Gastrocnemius medialis (tissue), 4 donors: Measurements from ENCODE around the gene ISOC2. TPM values are rescaled to one million over a fixed set of nuclear protein-coding genes. Genes with fewer than 3 reads are reported as not detected.
A peak's percentile ranks its signal among the peaks of the same experiment; 100 is the strongest.

Experiments used
- ATAC-seq, 2 donors: fragments of 150-250 bp; one replicate each; pipeline ENCODE4 v1.9.1; 2016
- DNase-seq, 2 donors: peaks; one replicate each; pipeline ENCODE4 v3.0.0-alpha.2; 2019
- H3K27ac ChIP-seq, 4 donors: fragments of 200-600 bp; sonication (generic); 1 replicate in 1 of 4; 2 replicates in 3 of 4; pipeline ENCODE4 v1.5.1; 2016 to 2018; ENCODE audit warnings: mild to moderate bottlenecking in 2 of 4, moderate library complexity in 1 of 4
- H3K27me3 ChIP-seq, 3 donors: fragments of 200-600 bp; sonication (generic) in 2 of 3; 1 replicate in 1 of 3; 2 replicates in 2 of 3; pipeline versions ENCODE4 v1.5.1 to v1.6.0; 2016 to 2019; ENCODE audit warnings: mild to moderate bottlenecking in 1 of 3, moderate library complexity in 1 of 3
- H3K36me3 ChIP-seq, 2 donors: fragments of 200-600 bp; sonication (generic) in 1 of 2; one replicate each; pipeline ENCODE4 v1.5.1; 2017 to 2018
- H3K4me1 ChIP-seq, 2 donors: fragments of 200-600 bp; sonication (generic) in 1 of 2; one replicate each; pipeline ENCODE4 v1.5.1; 2016 to 2017; ENCODE audit warnings: mild to moderate bottlenecking in 2 of 2
- H3K4me3 ChIP-seq, 4 donors: fragments of 200-600 bp; sonication (generic) in 3 of 4; 1 replicate in 1 of 4; 2 replicates in 3 of 4; pipeline ENCODE4 v1.5.1; 2016 to 2019; ENCODE audit warnings: mild to moderate bottlenecking in 2 of 4
- H3K9me3 ChIP-seq, 3 donors: fragments of 200-600 bp; sonication (generic) in 2 of 3; 1 replicate in 1 of 3; 2 replicates in 2 of 3; pipeline ENCODE4 v1.5.1; 2016 to 2019
- POLR2A ChIP-seq, 2 donors: fragments of 450-650 bp; IDR thresholded peaks; one replicate each; pipeline ENCODE4 v1.6.1; 2017; ENCODE audit warnings: antibody characterized with exemption in 2 of 2, mild to moderate bottlenecking in 2 of 2, moderate library complexity in 2 of 2
- in situ Hi-C, 4 donors: fragments of 200-750 bp; cut with MboI; loops; one replicate each; pipeline versions ENCODE4 v1.15.0 to v1.8.0; 2017; ENCODE audit warnings: low sequenced_read_pairs in 4 of 4
- intact Hi-C: fragments of 100-400 bp; cut with DNase I; formaldehyde crosslinking; loops from one replicate; pipeline ENCODE4 v1.15.1; 2023; ENCODE audit warnings: low total_unique reads
- total RNA-seq, 4 donors: library from RNA; depleted of rRNA; stranded (reverse); fragments of >200 nt; gene quantifications; one replicate each; pipeline versions ENCODE4 v1.1.0 to v1.2.3, GENCODE V29; 2016
- TF ChIP-seq, protein P1 (sequence below), 5 experiments: fragments of 450-650 bp in 3 of 5; fragments of 200-600 bp in 2 of 5; sonication (generic) in 2 of 5; IDR thresholded peaks in 4 of 5; conservative IDR thresholded peaks in 1 of 5; 1 replicate in 4 of 5; 2 replicates in 1 of 5; pipeline ENCODE4 v1.5.1; 2016 to 2019; ENCODE audit warnings: antibody characterized with exemption in 5 of 5, mild to moderate bottlenecking in 3 of 5, moderate library complexity in 3 of 5

ISOC2 gene
- total RNA-seq, 4 donors from 2014 or later: 59.7 to 101 (median 88.7) TPM

DNA sequence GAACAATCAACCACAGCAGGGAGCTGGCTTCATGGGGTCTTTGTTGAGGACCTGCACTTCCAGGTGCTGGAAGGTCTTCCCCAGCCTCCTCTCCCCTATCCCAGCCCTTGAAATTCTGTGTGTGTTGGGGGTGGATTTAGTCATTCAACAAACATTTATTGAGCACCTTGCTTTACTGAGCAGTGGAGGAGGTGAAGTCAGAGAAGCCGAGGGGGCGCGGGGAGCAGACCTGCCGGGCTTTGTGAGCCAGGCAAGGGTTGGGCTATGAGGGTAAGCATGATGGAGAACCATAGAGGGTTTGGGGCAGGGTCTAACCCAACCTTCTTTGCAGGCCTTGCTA is 6.6 kb upstream of the ISOC2 start:
- intact Hi-C loops: loop anchor here (5.0 kb wide), 1 partner anchor 164 kb away; no protein-coding TSS in a partner anchor
- Histone ChIP-seq H3K36me3 (no peaks in the 10 kb centered on the region), H3K4me1 (no peaks in the 10 kb centered on the region), H3K27me3 (peaks cover 0 to under 1% (median 0%) of the 10 kb centered on the region in 3 donors), H3K9me3 (no peaks in the 10 kb centered on the region), H3K27ac (no peak overlapping the region), H3K4me3 (no peak overlapping the region)
- TF ChIP-seq, protein P1, sequence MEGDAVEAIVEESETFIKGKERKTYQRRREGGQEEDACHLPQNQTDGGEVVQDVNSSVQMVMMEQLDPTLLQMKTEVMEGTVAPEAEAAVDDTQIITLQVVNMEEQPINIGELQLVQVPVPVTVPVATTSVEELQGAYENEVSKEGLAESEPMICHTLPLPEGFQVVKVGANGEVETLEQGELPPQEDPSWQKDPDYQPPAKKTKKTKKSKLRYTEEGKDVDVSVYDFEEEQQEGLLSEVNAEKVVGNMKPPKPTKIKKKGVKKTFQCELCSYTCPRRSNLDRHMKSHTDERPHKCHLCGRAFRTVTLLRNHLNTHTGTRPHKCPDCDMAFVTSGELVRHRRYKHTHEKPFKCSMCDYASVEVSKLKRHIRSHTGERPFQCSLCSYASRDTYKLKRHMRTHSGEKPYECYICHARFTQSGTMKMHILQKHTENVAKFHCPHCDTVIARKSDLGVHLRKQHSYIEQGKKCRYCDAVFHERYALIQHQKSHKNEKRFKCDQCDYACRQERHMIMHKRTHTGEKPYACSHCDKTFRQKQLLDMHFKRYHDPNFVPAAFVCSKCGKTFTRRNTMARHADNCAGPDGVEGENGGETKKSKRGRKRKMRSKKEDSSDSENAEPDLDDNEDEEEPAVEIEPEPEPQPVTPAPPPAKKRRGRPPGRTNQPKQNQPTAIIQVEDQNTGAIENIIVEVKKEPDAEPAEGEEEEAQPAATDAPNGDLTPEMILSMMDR (IDR thresholded peaks at IDR 0.05 in 4 of 5, conservative IDR thresholded peaks at IDR 0.05 in 1 of 5): no peak
- TF ChIP-seq POLR2A (IDR thresholded peaks at IDR 0.05): no peak
- DNase-seq: no peak
- in situ Hi-C loops: no loop called here
- peak in 1 of 2 donors; percentile 30 for ATAC-seq

DNA sequence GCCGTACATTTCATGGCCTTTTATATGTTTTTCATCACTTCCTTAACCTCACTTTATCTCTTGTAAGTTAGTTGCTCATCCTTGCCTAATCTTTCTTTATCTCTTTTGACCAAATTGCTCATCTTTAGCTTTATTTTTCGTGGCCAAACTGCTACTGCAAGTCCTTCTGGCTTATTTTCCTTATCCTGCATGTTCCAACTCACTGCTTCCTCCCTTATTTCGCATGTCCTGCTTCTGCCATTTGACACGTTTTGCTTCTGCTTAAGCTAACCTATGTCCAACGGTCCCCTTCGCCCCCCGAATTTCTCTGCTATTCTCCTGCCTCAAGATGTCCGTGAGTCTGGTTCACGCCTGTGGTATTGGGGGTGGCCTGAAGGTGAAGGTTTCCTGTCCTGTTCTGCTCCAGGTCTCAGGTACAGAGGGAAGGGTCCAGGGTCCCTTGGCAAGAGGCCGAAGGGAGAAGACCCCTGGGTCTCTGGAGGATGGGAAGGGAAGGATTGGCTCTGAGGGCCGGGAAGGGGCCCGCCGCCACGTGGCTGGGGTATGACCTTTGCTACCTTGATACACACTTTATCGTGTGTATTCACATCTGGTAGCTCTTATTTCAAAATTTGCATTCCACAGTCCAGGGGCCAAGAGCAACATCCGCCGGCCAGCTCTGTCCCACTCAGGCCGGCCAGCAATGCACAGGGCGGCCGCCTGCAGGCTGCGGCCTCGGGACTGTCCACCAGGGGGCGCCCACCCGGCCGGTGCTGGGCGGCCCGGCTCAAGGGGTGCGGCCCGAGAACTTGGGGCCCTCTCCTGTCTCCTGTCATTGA is 6.0 kb upstream of the ISOC2 start:
- Histone ChIP-seq H3K4me1 (peaks cover under 1 to 1% of the 10 kb centered on the region in 2 donors), H3K9me3 (no peaks in the 10 kb centered on the region), H3K36me3 (no peaks in the 10 kb centered on the region), H3K4me3 (no peak overlapping the region), H3K27ac (no peak overlapping the region), H3K27me3 (no peaks in the 10 kb centered on the region)
- intact Hi-C loops (loop anchor here (1.0 to 5.0 kb wide), 2 partner anchors 37 to 165 kb away; no protein-coding TSS in a partner anchor), in situ Hi-C loops (no loop called here)
- peak; percentile 50 to 79 for ATAC-seq
- TF ChIP-seq, protein P1 (IDR thresholded peaks at IDR 0.05 in 4 of 5, conservative IDR thresholded peaks at IDR 0.05 in 1 of 5): peak; percentile 79 to 98 (median 95)
- TF ChIP-seq POLR2A (IDR thresholded peaks at IDR 0.05): no peak
- DNase-seq: no peak

DNA sequence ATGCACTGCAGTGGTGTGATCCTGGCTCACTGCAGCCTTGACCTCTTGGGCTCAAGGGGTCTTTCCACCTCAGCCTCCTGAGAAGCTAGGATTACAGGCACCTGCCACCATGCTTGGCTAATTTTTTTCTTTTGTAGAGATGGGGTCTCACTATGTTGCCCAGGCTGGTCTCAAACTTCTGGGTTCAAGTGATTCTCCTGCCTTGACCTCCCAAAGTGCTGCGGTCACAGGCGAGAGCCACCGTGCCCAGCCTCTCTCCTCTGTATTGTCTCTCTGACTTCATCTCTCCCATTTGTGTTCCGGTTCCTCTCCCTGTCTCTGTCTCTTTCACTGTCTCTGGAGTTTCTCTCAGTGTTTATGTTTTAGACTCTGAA is 4.8 kb upstream of the ISOC2 start:
- ATAC-seq: no peak
- Histone ChIP-seq H3K27ac (no peak overlapping the region), H3K9me3 (no peaks in the 10 kb centered on the region), H3K36me3 (no peaks in the 10 kb centered on the region), H3K4me3 (no peak overlapping the region), H3K27me3 (no peaks in the 10 kb centered on the region), H3K4me1 (peaks cover 4% of the 10 kb centered on the region in 2 donors)
- DNase-seq: no peak
- TF ChIP-seq, protein P1 (IDR thresholded peaks at IDR 0.05 in 4 of 5, conservative IDR thresholded peaks at IDR 0.05 in 1 of 5): no peak
- TF ChIP-seq POLR2A (IDR thresholded peaks at IDR 0.05): no peak
- in situ Hi-C loops: no loop called here
- intact Hi-C loops: loop anchor here (5.0 kb wide), 1 partner anchor 166 kb away; no protein-coding TSS in a partner anchor

DNA sequence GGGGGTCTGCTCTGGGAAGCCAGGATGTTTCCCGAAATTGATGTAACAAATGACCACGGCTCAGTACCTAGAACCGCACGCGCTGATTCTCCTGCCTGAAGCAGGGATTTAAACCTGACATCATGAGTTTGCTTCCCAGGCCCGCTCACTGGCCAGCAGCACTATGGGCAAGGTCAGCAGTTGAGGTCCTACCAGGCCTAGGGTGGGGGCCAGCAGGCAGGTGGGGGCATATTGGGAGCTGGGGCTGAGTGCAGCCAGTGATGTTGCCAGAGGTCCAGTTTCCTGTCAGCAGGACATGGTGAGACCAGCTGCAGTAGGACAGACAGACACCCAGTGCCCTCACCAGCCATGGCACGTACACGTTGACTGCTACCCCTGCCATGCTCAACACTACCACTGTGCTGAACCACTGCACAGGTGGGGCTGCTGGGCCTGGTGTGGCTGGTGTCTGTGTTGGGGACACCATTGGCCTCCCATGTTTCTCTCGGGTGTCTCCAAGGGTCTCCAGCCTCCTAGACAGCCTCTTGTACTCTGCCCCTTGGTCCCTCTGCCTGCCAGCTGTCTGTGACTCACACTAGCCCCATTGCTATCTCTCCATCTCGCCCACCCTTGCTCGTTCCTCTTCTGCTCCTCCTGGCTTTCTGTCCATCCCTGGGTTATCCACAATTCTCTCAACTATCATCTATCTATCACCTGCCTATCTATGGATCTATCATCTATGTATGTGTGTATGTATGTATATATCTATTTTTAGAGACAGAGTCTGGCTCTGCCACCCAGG is 4.2 kb upstream of the ISOC2 start:
- intact Hi-C loops: loop anchor here (5.0 kb wide), 1 partner anchor 167 kb away; no protein-coding TSS in a partner anchor
- ATAC-seq (no peak), DNase-seq (no peak)

More for the DNA sequence above, 4.2 kb upstream of the ISOC2 start:
- H3K9me3 ChIP-seq: no peaks in the 10 kb centered on the region
- no peak overlapping the region for H3K4me3 ChIP-seq
- H3K36me3 ChIP-seq: no peaks in the 10 kb centered on the region
- H3K27ac ChIP-seq: no peak overlapping the region
- no peaks in the 10 kb centered on the region for H3K27me3 ChIP-seq
- H3K4me1 ChIP-seq: peaks cover 7 to 10% of the 10 kb centered on the region in 2 donors
- in situ Hi-C loops: no loop called here
- TF ChIP-seq POLR2A (IDR thresholded peaks at IDR 0.05): no peak
- TF ChIP-seq, protein P1 (IDR thresholded peaks at IDR 0.05 in 4 of 5, conservative IDR thresholded peaks at IDR 0.05 in 1 of 5): no peak
